NCI-H460 (cell line): Measurements from ENCODE around the gene GPC4. TPM values are rescaled to one million over a fixed set of nuclear protein-coding genes. Genes with fewer than 3 reads are reported as not detected.
A peak's percentile ranks its signal among the peaks of the same experiment; 100 is the strongest.
"Not testable (repeated sequence)": the region's sequence is repeated elsewhere in the genome, so short reads cannot be mapped to it uniquely, and the experiment has no call there.

Experiments
- DNase-seq: peaks from one replicate; pipeline ENCODE4 v3.0.0-alpha.2; 2016; ENCODE audit warnings: low read depth; ENCODE audit errors: extremely low read depth
- total RNA-seq: library from RNA; depleted of rRNA; stranded (reverse); fragments of >200 nt; shearing (Covaris generic); gene quantifications from 2 replicates; pipeline ENCODE4 v1.2.3, GENCODE V29; 2014

GPC4 gene
- total RNA-seq, 1 experiment from 2014 or later, result not detected

GRCh38 chrX:133370696-133371275 lies 44.5 kb downstream of the GPC4 start:
- no peak for DNase-seq

GRCh38 chrX:133369065-133369464 lies 46.2 kb downstream of the GPC4 start:
- no peak for DNase-seq

- no peak for DNase-seq
These were observed 48.6 kb downstream of the GPC4 start for GRCh38 chrX:133366735-133367134.

GRCh38 chrX:133365871-133366611 lies 49.2 kb downstream of the GPC4 start:
- DNase-seq, result no peak

GRCh38 chrX:133364865-133365264 lies 50.4 kb downstream of the GPC4 start:
- no peak for DNase-seq

- no peak for DNase-seq
These were observed 51.1 kb downstream of the GPC4 start for GRCh38 chrX:133364196-133364595.

GRCh38 chrX:133362538-133362937 lies 52.8 kb downstream of the GPC4 start:
- no peak for DNase-seq

- no peak for DNase-seq
These were observed 55.8 kb downstream of the GPC4 start for GRCh38 chrX:133359466-133359865.

GRCh38 chrX:133353233-133353632 lies 62.1 kb downstream of the GPC4 start:
- no peak for DNase-seq

GRCh38 chrX:133350751-133351150 lies 64.5 kb downstream of the GPC4 start:
- no peak for DNase-seq

GRCh38 chrX:133346026-133346425 lies 69.3 kb downstream of the GPC4 start:
- no peak for DNase-seq

GRCh38 chrX:133339566-133339965 lies 75.7 kb downstream of the GPC4 start:
- no peak for DNase-seq

- no peak for DNase-seq
These were observed 78.0 kb downstream of the GPC4 start for GRCh38 chrX:133337250-133337649.

GRCh38 chrX:133335027-133335426 lies 80.3 kb downstream of the GPC4 start:
- peak; percentile 19 for DNase-seq

GRCh38 chrX:133333154-133333750 lies 82.0 kb downstream of the GPC4 start:
- DNase-seq, result no peak

- DNase-seq, result no peak
These were observed 82.6 kb downstream of the GPC4 start for GRCh38 chrX:133332737-133333136.

- DNase-seq, result no peak
These were observed 84.3 kb downstream of the GPC4 start for GRCh38 chrX:133330956-133331355.

GRCh38 chrX:133325422-133325821 lies 89.9 kb downstream of the GPC4 start:
- DNase-seq, result no peak

- DNase-seq, result no peak
These were observed 91.9 kb downstream of the GPC4 start for GRCh38 chrX:133323431-133323830.

GRCh38 chrX:133322269-133322668 lies 93.0 kb downstream of the GPC4 start:
- not testable (repeated sequence) for DNase-seq

GRCh38 chrX:133321451-133321850 lies 93.8 kb downstream of the GPC4 start:
- DNase-seq, result no peak

- no peak for DNase-seq
These were observed 101.0 kb downstream of the GPC4 start for GRCh38 chrX:133314281-133314680.
